Testis (tissue), 3 donors: ENCODE measurements around the gene RIOK3. TPM values are rescaled to one million over a fixed set of nuclear protein-coding genes. Genes with fewer than 3 reads are reported as not detected.

ENCODE experiments used
- DNase-seq: peaks from one replicate; pipeline ENCODE4 v3.0.0-alpha.2; 2019
- H3K27ac ChIP-seq, 2 donors: fragments of 200-600 bp; sonication (generic); one replicate each; pipeline ENCODE4 v1.5.1; 2019
- H3K27me3 ChIP-seq: fragments of 200-600 bp; sonication (generic); one replicate; pipeline ENCODE4 v1.5.1; 2019
- H3K36me3 ChIP-seq: fragments of 200-600 bp; sonication (generic); one replicate; pipeline ENCODE4 v1.5.1; 2017; ENCODE audit warnings: low read depth; ENCODE audit errors: missing control alignments
- H3K4me1 ChIP-seq: fragments of 200-600 bp; sonication (generic); one replicate; pipeline ENCODE4 v1.5.1; 2019
- H3K4me3 ChIP-seq, 2 donors: fragments of 200-600 bp; sonication (generic); one replicate each; pipeline ENCODE4 v1.5.1; 2017 to 2019
- H3K9me3 ChIP-seq: fragments of 200-600 bp; sonication (generic); one replicate; pipeline ENCODE4 v1.5.1; 2017
- CTCF ChIP-seq, 3 experiments: fragments of 450-650 bp in 2 of 3; fragments of 200-600 bp in 1 of 3; sonication (generic) in 1 of 3; IDR thresholded peaks; one replicate each; pipeline ENCODE4 v1.5.1; 2016 to 2019; ENCODE audit warnings: antibody characterized with exemption in 3 of 3, mild to moderate bottlenecking in 2 of 3, moderate library complexity in 1 of 3
- POLR2A ChIP-seq: fragments of 450-650 bp; IDR thresholded peaks from one replicate; pipeline ENCODE4 v1.6.1; 2017; ENCODE audit warnings: antibody characterized with exemption, mild to moderate bottlenecking, moderate library complexity
- WGBS, 2 donors: methylation state at CpG; one replicate each; pipeline ENCODE4 v1.1.5; 2018; 5-methylcytosine and 5-hydroxymethylcytosine counted together
- intact Hi-C: fragments of 100-400 bp; cut with DNase I; formaldehyde crosslinking; loops from one replicate; pipeline ENCODE4 v1.15.1; 2023; ENCODE audit warnings: low total_unique reads
- polyA plus RNA-seq: library from polyadenylated mRNA; stranded (reverse); fragments of 350-450 nt; fragmentation: Illumina TruSeq; extraction: RNeasy Lipid Tissue Mini Kit (QIAGEN cat#74804); gene quantifications from one replicate; pipeline ENCODE4 v1.2.3, GENCODE V29; 2014; ENCODE audit warnings: low read depth, low replicate concordance; ENCODE audit not compliant: insufficient read depth
- small RNA-seq, 2 donors: library from RNA; depleted of rRNA; stranded (forward); fragments of <200 nt; gene quantifications; one replicate each; pipeline ENCODE3, GENCODE V24; 2016
- total RNA-seq, 2 donors: library from RNA; depleted of rRNA; stranded (reverse); fragments of >200 nt; gene quantifications; one replicate each; pipeline ENCODE4 v1.2.3, GENCODE V29; 2016

RIOK3 gene
- total and polyA plus RNA-seq, 3 donors from 2014 or later: 41.7 to 76.8 (median 68.7) TPM

DNA sequence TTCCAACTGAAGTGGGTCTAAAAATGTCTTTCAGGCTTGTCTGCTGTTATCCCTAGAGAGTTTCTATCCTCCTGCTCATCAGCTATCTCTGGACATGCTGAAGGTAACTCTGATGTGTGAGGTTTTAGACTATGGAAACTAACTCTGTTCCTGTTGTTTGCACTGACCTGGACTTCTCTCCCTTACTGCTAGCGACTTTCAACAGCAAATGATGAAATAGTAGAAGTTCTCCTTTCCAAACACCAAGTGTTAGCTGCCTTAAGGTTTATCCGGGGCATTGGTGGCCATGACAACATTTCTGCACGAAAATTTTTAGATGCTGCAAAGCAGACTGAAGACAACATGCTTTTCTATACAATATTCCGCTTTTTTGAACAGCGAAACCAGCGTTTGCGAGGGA, 77.1 kb downstream of the RIOK3 start:
- intact Hi-C loops: no loop called here
- Histone ChIP-seq H3K27me3 (no peaks in the 10 kb centered on the region), H3K27ac (no peak overlapping the region), H3K9me3 (no peaks in the 10 kb centered on the region), H3K36me3 (no peaks in the 10 kb centered on the region), H3K4me1 (no peaks in the 10 kb centered on the region), H3K4me3 (no peak overlapping the region)
- 89 to 90% methylated on average over 7 of the region's 7 CpGs for WGBS, 2 donors
- no peak for DNase-seq
- TF ChIP-seq CTCF (IDR thresholded peaks at IDR 0.05): no peak

DNA sequence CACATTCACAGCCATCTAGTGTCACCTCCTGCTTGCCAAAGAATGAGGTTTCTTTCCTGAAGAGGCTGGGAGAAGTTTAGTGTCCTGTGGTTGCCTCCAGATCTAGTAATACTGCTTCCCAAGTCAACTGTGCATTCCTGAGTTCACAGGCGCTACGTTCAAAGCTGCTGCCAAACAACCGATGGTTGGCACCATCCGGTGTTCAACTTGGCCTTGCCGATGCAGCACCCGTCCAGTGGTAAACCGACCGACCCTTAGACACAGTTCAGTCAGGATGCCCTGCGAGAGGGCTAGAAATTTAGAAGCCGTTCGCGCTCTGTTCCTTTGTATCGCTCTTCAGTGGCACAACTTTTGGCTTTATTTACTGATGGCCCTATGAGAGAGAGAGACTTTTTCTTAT, 78.8 kb downstream of the RIOK3 start:
- no peaks in the 10 kb centered on the region for H3K36me3 ChIP-seq
- H3K27ac ChIP-seq: no peak overlapping the region
- H3K4me3 ChIP-seq: no peak overlapping the region
- H3K4me1 ChIP-seq: no peaks in the 10 kb centered on the region
- H3K27me3 ChIP-seq: no peaks in the 10 kb centered on the region
- no peak for TF ChIP-seq POLR2A
- TF ChIP-seq CTCF (IDR thresholded peaks at IDR 0.05): no peak
- intact Hi-C loops: no loop called here
- WGBS, 2 donors: 93 to 95% methylated on average over 13 of the region's 13 CpGs
- no peaks in the 10 kb centered on the region for H3K9me3 ChIP-seq
- no peak for DNase-seq

Small RNA genes lying within 50 kb of the gene (small RNA-seq; reads per million reads assigned to genes)
- gene AC026634.1 (0 reads per million in 2 donors), gene RF00019 (0 reads per million in 2 donors)

Other genes starting within 250 kb of the RIOK3 start
- 10 to 100 TPM; 33.5 to 44.2 TPM for gene RMC1, start 50.2 kb downstream of the RIOK3 start, total RNA-seq
- gene RMC1, start 50.2 kb downstream of the RIOK3 start, polyA plus RNA-seq: 51.5 TPM
- 10 to 100 TPM; 66.8 to 83.2 TPM for gene NPC1, start 133.2 kb downstream of the RIOK3 start, total RNA-seq
- gene NPC1, start 133.2 kb downstream of the RIOK3 start, polyA plus RNA-seq: 36.8 TPM
- gene ANKRD29, start 209.6 kb downstream of the RIOK3 start, total RNA-seq: 10 to 100 TPM; 17.5 to 23.5 TPM
- gene ANKRD29, start 209.6 kb downstream of the RIOK3 start, polyA plus RNA-seq: 9.1 TPM
- 10 to 100 TPM; 14.1 to 22.1 TPM for gene LAMA3, start 236.2 kb downstream of the RIOK3 start, total RNA-seq
- 11.9 TPM for gene LAMA3, start 236.2 kb downstream of the RIOK3 start, polyA plus RNA-seq